GM20000 (cell line): ENCODE data around the gene CPED1.
A peak's percentile ranks its signal among the peaks of the same experiment; 100 is the strongest.

ENCODE experiments used
- DNase-seq: peaks from one replicate; pipeline ENCODE4 v3.0.0; 2012; ENCODE audit warnings: low spot score
- CTCF ChIP-seq: IDR thresholded peaks from 2 replicates; pipeline ENCODE4 v1.5.1; 2012; ENCODE audit warnings: mild to moderate bottlenecking, control low read depth; ENCODE audit errors: extremely low read depth, missing control alignments

CPED1 gene

GRCh38 chr7:121331574-121331973 lies 343.1 kb downstream of the CPED1 start:
- DNase-seq, result no peak
- no peak for TF ChIP-seq CTCF

GRCh38 chr7:121334376-121334775 lies 345.9 kb downstream of the CPED1 start:
- TF ChIP-seq CTCF, result no peak
- DNase-seq, result no peak

GRCh38 chr7:121334875-121335648 lies 346.6 kb downstream of the CPED1 start:
- no peak for TF ChIP-seq CTCF
- no peak for DNase-seq

- TF ChIP-seq CTCF, result no peak
- DNase-seq, result no peak
These were observed 348.1 kb downstream of the CPED1 start for GRCh38 chr7:121336579-121336978.

GRCh38 chr7:121337398-121337797 lies 348.9 kb downstream of the CPED1 start:
- no peak for DNase-seq
- peak; percentile 25 for TF ChIP-seq CTCF

- DNase-seq, result no peak
- no peak for TF ChIP-seq CTCF
These were observed 350.6 kb downstream of the CPED1 start for GRCh38 chr7:121339082-121339481.

- no peak for DNase-seq
- no peak for TF ChIP-seq CTCF
These were observed 353.4 kb downstream of the CPED1 start for GRCh38 chr7:121341933-121342332.
